AG08396 (cell line): Measurements from ENCODE around the gene NUP37.
"Not testable (repeated sequence)": the region's sequence is repeated elsewhere in the genome, so short reads cannot be mapped to it uniquely, and the experiment has no call there.

ENCODE experiments used
- DNase-seq: peaks from one replicate; pipeline ENCODE4 v3.0.0; 2012; ENCODE audit warnings: low spot score, mixed read lengths

Gene NUP37, protein sequence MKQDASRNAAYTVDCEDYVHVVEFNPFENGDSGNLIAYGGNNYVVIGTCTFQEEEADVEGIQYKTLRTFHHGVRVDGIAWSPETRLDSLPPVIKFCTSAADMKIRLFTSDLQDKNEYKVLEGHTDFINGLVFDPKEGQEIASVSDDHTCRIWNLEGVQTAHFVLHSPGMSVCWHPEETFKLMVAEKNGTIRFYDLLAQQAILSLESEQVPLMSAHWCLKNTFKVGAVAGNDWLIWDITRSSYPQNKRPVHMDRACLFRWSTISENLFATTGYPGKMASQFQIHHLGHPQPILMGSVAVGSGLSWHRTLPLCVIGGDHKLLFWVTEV

DNA sequence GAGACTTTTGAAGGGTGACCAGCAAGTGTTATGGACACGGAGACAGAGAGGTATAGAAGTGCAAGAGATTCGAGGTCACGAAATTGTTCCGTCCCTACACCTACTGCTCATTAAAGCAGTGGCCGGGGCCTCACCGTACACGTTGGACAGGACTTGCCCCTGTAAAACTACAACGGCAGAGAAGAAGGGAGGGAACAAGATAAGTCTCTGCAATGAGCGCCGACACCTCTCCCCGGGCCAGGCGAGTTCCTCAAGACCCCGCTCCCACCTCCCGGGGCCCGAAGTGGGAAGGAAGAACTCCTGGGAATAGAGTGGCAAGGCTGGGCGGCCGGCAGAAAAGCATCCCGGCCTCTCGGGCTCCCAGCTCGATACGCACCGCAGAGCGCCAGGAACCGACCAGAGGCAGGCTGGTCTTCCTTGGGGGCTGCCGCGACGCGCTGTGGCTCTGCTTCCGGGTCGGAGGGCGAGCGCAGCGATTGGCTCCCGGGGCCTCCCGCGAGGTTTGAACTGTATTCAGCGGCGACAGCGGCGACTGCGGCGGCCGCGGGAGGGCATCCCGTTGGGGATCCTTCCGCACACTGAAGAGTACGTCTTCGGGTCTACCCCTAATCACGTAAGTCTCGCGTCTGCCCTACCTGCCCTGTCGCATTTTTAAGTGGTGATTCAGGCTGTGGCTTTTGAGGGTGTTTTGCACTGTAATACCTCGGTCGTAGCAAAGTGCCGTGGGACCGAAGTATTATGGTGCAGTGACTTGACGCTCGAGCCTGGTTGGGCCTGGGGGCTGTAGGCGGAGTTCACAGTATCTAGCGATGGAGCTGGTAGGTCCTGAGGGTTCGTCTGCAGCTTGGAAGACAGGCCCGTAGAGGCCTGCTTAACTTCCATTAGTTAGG lies at the start of gene NUP37, which contains the start of gene PARPBP:
NUP37 (minus strand) TSS at position 441 of the 890 bp plus-strand sequence. CDS start 1,596 bp downstream, outside the sequence.
PARPBP (plus strand) TSS at position 510 of the 890 bp plus-strand sequence. CDS start 3,706 bp downstream, outside the sequence.
- DNase-seq, result peak; percentile 94

DNA sequence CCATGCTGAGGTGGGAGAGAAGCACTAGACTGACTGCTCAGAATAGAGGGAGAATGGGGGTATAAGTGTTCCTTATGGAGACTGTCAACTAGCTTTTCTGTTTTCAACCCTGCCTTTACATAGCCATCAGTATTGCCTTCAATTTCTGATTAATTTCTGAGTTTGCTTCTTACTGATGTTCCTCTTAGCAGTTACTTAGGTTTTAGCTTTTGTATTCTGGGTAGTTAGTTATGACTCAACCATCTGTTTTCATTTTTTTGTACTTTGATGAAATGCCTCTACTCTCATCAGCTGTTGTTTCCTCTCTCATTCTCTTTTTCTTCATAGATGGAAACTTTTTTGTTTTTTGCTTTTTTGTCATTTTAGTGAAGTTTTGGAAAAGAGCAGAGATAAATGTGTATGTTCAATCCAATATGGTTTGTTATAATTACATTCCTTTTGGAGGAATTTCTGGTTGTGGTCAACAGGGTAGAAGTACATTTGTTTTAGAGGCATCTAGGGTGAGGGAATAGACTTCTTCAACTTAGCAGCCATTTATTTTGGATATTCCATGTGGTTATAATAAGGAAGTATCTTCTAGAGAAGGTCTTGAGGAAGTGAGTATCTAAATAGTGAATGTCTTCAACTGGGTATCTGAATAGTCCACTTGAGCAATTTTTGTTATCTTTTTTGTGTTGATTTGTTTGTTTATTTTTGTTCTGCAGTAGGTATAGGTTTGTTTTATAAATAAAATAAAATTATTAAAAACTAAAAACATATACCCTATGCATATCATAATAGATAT lies 48.1 kb upstream of the NUP37 start:
- no peak for DNase-seq

DNA sequence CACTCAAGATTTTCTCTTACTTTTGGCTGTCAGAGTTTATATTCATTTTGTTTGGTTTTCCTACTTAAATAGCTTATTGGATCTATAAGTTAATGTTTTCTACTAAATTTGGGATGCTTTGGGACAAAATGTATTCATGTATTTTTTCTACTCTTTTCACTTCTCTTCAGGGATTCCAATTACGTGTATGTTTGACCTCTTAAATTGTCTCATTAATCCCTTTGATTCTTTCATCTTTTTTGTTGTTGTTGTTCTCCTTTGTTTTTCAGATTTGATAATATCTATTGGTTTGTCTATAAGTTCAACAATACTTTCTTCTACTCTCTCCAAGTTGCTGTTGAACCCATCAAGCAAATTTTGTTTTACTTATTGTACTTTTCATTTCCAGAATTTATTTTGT lies 43.5 kb upstream of the NUP37 start:
- DNase-seq, result no peak

DNA sequence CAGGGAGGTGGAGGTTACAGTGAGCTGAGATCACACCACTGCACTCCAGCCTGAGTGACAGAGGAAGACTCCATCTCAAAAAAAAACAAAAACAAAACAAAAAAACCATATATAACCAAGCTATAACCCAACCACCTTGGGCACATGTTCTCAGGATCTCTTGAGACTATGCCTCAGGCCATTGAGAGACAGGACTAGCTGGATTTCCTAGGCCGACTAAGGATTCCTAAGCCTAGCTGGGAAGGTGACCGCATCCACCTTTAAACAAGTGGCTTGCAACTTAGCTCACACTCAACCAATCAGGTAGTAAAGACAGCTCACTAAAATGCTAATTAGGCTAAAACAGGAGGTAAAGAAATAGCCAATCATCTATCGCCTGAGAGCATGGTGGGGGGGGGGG lies 35.3 kb upstream of the NUP37 start:
- DNase-seq, result not testable (repeated sequence)

DNA sequence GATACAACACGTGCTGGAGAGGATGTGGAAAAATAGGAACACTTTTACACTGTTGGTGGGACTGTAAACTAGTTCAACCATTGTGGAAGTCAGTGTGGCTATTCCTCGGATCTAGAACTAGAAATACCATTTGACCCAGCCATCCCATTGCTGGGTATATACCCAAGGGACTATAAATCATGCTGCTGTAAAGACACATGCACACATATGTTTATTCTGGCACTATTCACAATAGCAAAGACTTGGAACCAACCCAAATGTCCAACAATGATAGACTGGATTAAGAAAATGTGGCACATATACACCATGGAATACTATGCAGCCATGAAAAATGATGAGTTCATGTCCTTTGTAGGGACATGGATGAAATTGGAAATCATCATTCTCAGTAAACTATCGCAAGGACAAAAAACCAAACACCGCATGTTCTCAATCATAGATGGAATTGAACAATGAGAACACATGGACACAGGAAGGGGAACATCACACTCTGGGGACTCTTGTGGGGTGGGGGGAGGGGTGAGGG lies 27.2 kb upstream of the NUP37 start:
- not testable (repeated sequence) for DNase-seq

DNA sequence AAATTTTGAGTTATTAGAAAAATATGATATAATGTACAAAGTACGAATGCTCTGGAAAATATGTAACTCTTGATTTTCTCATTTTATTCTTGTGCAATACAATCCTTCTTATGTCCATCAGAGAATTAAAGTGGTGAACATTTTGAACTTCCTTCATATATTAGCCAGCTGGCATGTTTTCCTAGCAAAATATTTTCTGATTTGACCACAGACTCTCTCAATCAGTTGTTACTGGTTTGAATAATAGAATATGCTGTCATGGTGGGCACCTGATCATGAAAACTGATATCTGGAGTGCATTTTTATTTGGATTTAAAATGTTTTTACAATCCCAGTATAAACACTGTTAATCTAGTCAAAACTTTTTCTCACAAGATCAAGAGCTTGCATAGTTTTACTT lies 24.3 kb upstream of the NUP37 start:
- DNase-seq, result no peak

DNA sequence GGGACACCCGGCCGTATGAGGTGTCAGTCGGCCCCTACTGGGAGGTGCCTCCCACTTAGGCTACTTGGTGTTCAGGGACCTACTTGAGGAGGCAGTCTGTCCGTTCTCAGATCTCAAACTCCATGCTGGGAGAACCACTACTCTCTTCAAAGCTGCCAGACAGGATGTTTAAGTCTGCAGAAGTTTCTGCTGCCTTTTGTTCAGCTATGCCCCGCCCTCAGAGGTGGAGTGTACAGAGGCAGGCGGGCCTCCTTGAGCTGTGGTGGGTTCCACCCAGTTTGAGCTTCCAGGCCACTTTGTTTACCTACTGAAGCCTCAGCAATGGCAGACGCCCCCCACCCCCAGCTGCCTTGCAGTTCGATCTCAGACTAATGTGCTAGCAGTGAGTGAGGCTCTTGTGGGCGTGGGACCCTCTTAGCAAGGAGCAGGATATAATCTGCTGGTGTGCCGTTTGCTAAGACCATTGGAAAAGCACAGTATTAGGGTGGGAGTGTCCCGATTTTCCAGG lies 23.0 kb upstream of the NUP37 start:
- DNase-seq, result not testable (repeated sequence)

DNA sequence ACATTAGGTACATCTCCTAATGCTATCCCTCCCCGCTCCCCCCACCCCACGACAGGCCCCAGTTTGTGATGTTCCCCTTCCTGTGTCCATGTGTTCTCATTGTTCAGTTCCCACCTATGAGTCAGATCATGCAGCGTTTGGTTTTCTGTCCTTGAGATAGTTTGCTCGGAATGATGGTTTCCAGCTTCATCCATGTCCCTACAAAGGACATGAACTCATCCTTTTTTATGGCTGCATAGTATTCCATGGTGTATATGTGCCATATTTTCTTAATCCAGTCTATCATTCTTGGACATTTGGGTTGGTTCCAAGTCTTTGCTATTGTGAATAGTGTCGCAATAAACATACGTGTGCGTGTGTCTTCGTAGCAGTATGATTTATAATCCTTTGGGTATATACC lies 17.7 kb upstream of the NUP37 start:
- DNase-seq, result not testable (repeated sequence)

DNA sequence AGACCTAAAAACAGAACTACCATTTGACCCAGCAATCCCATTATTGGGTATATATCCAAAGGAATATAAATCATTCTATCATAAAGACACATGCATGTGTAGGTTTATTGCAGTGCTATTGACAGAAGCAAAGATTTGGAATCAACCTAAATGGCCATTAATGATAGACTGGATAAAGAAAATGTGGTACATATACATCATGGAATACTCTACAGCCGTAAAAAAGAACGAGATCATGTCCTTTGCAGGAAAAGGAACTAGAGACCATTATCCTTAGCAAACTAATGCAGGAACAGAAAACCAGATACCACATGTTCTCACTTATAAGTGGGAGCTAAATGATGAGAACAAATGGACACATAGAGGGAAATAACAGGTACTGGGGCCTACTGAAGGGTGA lies 11.5 kb upstream of the NUP37 start:
- not testable (repeated sequence) for DNase-seq

DNA sequence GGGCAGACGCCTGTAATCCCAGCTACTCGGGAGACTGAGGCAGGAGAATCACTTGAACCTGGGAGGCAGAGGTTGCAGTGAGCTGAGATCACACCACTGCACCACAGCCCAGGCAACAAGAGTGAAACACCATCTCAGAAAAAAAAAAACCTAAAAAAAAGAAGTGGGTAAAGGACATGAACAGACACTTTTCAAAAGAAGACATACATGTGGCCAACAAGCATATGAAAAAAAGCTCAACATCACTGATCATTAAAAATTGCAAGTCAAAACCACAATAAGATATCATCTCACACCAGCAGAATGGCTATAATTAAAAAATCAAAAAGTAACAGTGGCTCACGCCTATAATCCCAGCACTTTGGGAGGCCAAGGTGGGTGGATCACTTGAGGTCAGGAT lies 10.8 kb upstream of the NUP37 start:
- DNase-seq, result not testable (repeated sequence)

DNA sequence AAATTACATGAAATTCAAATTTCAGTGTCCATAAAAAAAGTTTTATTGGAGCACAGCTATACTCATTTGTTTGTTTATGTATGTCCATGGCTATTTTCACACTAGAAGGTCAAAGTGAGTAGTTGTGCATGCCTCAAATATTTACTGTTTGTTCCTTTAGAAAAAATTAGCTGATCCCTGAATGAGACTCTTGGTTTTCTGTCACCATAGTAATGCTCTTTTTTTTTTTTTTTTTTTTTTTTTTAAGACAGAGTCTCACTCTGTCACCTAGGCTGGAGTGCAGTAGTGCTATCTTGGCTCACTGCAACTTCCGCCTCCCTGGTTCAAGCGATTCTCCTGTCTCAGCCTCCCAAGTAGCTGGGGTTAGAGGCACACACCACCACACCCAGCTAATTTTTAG lies 1.4 kb upstream of the NUP37 start:
- not testable (repeated sequence) for DNase-seq

DNA sequence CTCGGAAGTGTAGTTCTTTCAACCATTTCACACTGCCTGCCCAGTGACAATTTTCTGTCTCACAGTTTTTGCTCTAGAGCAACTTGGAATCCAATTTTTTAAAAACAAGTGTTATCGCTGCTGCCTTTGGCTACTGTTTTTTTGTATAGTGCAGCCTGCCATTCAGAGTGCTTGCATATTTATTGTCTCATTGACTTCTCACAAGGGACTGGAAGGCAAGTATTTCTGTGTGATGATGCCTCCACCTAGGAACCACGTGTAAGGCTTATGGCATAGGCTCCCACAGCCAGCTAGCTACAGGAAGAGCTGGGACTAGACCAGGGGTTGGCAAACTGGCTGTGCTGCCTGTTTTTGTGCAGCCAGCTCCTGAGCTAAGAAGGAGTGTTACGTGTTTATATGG lies 972 bp upstream of the NUP37 start:
- DNase-seq, result peak; percentile 38

DNA sequence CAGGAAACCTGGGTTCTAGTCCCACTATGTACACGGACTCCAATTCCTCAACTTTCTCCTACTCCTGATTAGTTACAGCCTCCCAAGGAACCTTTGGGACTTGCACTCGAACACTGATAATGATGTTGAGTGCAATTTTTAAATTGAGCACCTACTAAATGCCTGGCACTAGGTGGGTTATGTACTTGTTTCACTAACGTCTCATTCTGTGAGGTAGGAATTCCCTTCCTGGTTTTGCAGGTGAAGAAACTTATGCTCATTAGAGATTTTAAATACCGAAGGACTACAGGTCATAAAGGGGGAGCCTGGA lies 605 bp upstream of the NUP37 start:
- DNase-seq, result no peak

DNA sequence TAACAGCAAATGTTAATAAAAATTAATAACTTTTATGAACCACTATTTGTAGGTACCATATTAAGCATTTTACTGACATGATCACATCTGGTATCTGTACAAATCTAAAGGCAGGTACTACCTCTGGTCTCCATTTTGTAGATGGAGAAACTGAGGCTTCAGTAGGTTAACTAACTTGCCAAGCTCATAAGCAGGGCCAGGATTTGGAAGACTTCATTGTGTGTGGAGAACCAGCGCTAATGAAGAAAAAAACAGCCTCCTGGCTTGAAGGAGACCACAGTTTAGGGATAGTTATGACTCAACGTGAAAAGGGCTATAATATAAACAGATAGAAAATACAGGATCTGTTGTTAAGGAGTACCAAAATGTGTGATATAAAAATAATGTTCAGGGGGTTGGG lies 1.0 kb downstream of the NUP37 start:
- peak; percentile 7 for DNase-seq

DNA sequence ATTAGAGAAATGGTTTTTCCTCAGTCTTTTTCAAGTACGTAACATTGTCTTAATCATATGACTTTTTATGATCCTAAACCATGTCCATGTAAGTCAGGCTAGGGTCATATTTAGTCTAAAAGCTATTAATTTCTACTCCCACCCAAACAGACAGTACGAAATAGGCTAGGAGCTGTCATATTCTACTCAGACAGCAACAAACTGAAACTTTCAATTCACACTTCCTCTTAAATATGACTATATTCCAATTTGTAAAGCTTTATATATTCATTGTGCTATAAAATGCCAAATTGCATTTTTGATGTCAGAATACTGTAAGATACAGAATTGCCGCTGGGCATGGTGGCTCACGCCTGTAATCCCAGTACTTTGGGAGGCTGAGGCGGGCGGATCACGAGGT lies 3.5 kb downstream of the NUP37 start:
- DNase-seq, result no peak

DNA sequence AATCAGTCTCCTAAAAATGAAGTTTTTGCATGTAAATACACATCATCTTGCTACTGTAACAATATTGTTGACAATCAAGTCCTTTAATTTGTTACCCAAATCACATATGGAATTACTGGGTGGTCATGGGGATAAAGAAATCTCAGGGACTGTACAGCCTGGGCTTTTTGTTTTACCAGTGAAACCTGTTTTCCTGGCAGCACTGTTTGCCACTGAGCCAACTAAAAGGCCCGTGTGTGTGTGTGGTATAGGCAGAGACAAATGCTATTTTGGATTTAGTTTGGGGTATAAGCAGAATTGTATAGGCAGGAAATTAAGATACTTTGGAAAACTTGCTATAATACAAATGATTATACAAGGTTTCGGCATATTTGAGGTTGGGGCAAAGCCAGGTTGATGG lies 5.7 kb downstream of the NUP37 start:
- no peak for DNase-seq

DNA sequence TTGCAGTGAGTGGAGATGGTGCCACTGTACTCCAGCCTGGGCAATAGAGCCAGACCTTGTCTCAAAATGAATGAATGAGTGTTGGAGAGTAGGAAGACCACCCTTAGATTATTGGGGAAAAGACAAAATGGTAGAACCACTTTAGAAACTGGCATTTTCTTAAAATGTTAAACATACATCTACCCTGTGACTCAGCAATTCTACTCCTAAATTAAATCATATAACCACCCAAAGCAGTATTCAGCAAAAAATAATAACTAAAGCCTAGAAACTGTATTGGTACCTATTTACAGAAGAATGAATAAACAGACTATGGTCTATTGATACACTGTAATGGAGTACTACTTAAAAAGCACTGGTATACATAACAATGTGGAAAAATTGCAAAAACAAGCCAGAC lies 9.1 kb downstream of the NUP37 start:
- DNase-seq, result no peak

DNA sequence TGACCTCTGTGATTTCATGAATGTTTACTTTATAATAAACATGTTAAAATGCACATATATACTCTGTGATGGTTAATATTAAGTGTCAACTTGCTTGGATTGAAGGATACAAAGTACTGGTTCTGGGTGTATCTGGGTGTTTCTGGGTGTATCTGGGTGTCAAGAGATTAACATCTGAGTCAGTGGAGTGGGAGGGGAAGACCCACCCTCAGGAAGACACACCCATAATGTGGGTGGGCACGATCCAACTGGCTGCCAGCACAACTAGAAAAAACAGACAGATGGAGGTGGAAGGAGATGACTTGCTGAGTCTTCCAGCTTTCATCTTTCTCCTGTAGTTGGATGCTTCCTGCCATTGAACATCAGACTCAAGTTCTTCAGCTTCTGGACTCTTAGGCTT lies 11.9 kb downstream of the NUP37 start:
- no peak for DNase-seq

DNA sequence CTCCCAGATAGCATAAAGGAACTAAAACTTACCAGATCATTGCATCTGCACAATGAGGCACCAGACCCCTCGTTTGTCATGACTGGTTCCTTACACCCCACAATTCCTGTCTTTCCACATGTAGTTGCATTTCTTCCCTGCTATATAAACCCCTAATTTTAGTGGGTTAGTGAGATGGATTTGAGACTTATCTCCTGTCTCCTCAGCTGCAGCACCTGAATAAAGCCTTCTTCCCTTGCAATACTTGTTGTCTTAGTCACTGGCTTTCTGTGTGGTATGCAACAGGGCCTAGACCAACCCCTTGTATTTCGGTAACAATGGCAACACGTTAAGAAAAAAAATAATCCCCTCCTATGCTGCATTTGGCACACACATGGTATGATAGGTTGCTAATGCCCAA lies 13.0 kb downstream of the NUP37 start:
- no peak for DNase-seq

DNA sequence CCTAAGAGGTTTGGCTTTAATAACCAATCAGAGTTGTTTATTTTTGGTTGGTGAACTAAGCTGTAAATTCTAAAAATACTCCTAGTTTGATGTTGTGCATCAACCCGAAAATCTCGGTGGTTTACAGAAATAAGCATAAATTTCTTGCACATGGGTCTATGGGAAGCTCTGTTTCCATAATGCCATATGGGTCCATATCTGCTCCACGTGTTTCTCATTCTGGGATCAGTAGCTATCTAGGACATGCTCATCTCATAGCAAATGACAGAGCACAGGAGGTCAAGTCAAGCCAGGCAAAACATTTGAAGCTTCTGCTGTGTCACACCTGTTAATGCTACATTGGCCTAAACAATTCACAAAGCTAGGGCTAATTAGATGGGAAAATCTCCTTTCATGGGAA lies 23.1 kb downstream of the NUP37 start:
- no peak for DNase-seq

DNA sequence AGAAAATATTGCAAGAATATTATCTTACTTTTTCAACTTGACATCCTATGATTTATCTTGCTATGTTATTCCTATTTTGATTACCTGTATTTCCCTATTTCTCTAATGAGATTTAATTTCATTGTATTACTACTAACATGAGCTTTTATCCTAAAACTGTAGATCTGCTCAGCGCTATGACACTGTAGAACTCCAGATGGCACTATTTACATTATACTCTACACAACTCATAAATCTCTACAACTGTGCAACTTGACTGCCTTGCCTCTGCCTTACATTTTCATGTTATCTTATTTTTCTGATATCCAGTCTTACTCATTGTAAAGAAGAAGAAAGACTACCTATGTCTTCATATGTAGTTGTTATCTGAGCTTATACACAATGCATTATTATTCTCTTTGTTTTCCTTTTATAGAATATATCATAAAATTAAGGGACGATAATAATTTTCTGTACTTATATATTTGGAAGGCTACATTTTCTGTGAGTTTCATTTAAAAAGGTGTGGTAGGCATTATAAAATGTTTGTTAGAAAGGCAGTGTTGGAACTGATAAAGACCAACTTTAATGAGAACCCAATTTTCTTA lies 24.1 kb downstream of the NUP37 start:
- DNase-seq, result peak; percentile 13

DNA sequence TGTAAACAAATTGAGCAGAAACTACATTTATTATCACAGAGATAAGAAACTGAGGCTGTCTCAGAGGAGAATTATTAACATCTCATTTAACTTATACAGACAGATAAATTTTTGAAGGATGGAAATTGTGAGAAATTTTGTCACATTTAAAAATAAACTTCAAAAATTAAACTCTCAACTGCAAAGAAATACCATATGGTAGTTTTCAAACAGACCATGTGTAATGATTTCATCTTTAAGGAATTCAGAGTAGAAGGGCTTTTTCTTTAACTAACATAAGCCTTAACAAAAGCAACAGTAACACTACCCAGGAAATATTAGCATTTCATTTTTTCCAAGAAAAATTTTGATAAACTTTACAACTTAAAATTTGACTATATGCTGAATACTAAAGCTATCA lies 26.6 kb downstream of the NUP37 start:
- peak; percentile 47 for DNase-seq
